OCI-LY1 (cell line): ENCODE data around the gene DUOX1.

Experiments used
- EZH2 ChIP-seq: fragments of 200-600 bp; sonication (generic), shearing (Covaris generic); IDR thresholded peaks from 2 replicates; pipeline ENCODE4 v1.8.0; 2017; ENCODE audit warnings: borderline replicate concordance, mixed run types, mild to moderate bottlenecking, antibody characterized with exemption, low read length, moderate library complexity, mixed read lengths
- TF ChIP-seq, protein P1 (sequence below): fragments of 200-600 bp; sonication (generic), shearing (Covaris generic); IDR thresholded peaks from 2 replicates; pipeline ENCODE4 v1.5.1; 2017; ENCODE audit warnings: mild to moderate bottlenecking, antibody characterized with exemption, low read length, moderate library complexity, mixed read lengths

- TF ChIP-seq, protein P1, sequence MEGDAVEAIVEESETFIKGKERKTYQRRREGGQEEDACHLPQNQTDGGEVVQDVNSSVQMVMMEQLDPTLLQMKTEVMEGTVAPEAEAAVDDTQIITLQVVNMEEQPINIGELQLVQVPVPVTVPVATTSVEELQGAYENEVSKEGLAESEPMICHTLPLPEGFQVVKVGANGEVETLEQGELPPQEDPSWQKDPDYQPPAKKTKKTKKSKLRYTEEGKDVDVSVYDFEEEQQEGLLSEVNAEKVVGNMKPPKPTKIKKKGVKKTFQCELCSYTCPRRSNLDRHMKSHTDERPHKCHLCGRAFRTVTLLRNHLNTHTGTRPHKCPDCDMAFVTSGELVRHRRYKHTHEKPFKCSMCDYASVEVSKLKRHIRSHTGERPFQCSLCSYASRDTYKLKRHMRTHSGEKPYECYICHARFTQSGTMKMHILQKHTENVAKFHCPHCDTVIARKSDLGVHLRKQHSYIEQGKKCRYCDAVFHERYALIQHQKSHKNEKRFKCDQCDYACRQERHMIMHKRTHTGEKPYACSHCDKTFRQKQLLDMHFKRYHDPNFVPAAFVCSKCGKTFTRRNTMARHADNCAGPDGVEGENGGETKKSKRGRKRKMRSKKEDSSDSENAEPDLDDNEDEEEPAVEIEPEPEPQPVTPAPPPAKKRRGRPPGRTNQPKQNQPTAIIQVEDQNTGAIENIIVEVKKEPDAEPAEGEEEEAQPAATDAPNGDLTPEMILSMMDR, result no peak
- TF ChIP-seq EZH2, result no peak
These were observed 58.4 kb downstream of the DUOX1 start, which contains the start of gene SHF for GRCh38 chr15:45187894-45188830.
